Measurements from ENCODE around the gene HESX1.

Gene HESX1

DNA sequence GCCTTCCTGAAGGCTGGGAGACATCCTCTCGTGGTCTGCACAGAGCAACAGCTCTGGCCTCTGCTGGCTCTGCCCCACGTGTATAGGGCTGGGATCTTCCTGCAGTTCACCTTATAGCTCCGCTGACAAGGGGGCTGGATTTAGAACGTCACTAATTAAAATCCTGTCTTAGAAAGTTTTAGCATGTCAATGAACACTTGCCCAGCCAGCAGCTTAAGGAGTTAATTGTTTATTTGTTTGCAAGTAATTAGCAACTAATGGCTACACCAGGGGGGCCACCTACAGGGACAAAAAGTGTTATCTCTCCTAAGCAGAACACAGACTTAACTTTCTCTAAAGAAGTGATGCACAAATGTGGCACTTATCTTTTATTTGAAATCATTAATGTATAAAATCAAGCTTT lies at the start of gene HESX1:
Gene HESX1, minus strand, starts transcription at position 84 of the 403 bp plus-strand sequence. Its CDS starts 60 bp downstream, at position 24.
- Histone ChIP-seq H3K9ac (no peak within 1 kb of the TSS), H3K4me2 (no peak within 1 kb of the TSS)

GRCh38 chr3:57244946-57245345 lies 45.2 kb upstream of the HESX1 start:
- H3K36me3 ChIP-seq (ENCODE audit: insufficient read depth), result no peaks in the 10 kb centered on the region; the same call in 1 of the 2 replicates
- no peaks in the 10 kb centered on the region for H4K20me1 ChIP-seq (ENCODE audit: insufficient read depth)
- H3K27me3 ChIP-seq (ENCODE audit: insufficient read depth, low read depth), result no peaks in the 10 kb centered on the region
- H3K4me2 ChIP-seq, result no peak overlapping the region
- TF ChIP-seq CTCF (conservative IDR thresholded peaks at IDR 0.05; ENCODE audit: low read depth, low read length), result no peak
- no peak overlapping the region for H3K9ac ChIP-seq
- H2AFZ ChIP-seq (ENCODE audit: low read depth), result no peak overlapping the region
- H3K4me3 ChIP-seq (IDR thresholded peaks at IDR 0.05; ENCODE audit: insufficient read depth, low read depth, low read length), result no peak overlapping the region
- H3K79me2 ChIP-seq (ENCODE audit: insufficient read depth, low read depth), result no peaks in the 10 kb centered on the region
- no peaks in the 10 kb centered on the region for H3K4me1 ChIP-seq (ENCODE audit: low read depth, poor library complexity, severe bottlenecking)
- no peak overlapping the region for H3K27ac ChIP-seq

More for the DNA sequence above, at the start of gene HESX1:
- H3K36me3 ChIP-seq (ENCODE audit: insufficient read depth), result no peaks in the 10 kb centered on the region
- H3K4me1 ChIP-seq (ENCODE audit: low read depth, poor library complexity, severe bottlenecking), result no peaks in the 10 kb centered on the region
- no peak within 1 kb of the TSS for H3K27ac ChIP-seq
- H3K4me3 ChIP-seq (IDR thresholded peaks at IDR 0.05; ENCODE audit: insufficient read depth, low read depth, low read length), result no peak within 1 kb of the TSS
- H4K20me1 ChIP-seq (ENCODE audit: insufficient read depth), result no peaks in the 10 kb centered on the region
- no peaks in the 10 kb centered on the region for H3K79me2 ChIP-seq (ENCODE audit: insufficient read depth, low read depth)
- TF ChIP-seq CTCF (conservative IDR thresholded peaks at IDR 0.05; ENCODE audit: low read depth, low read length), result no peak
- no peaks in the 10 kb centered on the region for H3K27me3 ChIP-seq (ENCODE audit: insufficient read depth, low read depth)
- H2AFZ ChIP-seq (ENCODE audit: low read depth), result no peak within 1 kb of the TSS

DNA sequence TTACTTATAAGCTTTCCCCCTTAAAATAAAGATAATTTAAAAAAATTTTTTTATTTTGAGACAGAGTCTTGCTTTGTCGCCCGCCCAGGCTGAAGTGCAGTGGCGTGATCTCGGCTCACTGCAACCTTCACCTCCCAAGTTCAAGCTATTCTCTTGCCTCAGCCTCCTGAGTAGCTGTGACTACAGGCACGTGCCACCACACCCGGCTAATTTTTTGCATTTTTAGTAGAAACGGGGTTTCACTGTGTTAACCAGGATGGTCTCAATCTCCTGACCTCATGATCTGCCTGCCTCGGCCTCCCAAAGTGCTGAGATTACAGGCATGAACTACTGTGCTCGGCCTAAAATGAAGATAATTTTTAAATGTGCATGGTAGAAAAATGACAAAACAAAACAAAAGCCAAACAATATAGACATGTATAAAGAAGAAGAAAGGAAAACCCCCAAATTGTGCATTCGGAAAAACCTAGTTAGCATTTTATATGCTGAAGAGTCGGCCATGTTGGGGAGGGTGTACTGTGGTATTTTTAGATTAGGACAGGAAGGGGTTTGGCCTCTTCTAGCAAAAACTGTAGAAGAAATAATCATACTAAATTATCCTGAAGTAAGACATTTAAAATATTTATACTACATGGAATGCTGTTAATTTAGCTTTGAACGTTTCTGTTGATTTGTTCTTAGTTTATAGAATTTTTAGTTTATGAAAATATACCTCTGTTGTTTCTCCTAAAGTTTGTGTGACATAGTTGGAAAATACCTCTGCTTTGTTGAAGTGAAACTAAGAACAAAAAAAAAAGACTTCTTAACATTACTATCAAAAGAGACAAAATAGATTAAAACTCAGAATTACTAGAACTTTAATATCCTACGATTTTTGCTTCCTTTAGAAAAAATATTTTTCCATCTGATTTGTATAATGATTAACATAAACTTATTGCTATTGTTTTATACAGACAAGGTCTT lies 35.1 kb upstream of the HESX1 start:
- H3K4me1 ChIP-seq (ENCODE audit: low read depth, poor library complexity, severe bottlenecking), result peaks cover under 1% of the 10 kb centered on the region
- no peak for TF ChIP-seq CTCF (conservative IDR thresholded peaks at IDR 0.05; ENCODE audit: low read depth, low read length)
- H3K79me2 ChIP-seq (ENCODE audit: insufficient read depth, low read depth), result peaks cover 8% of the 10 kb centered on the region; the same call in 1 of the 2 replicates
- no peak overlapping the region for H3K4me3 ChIP-seq (IDR thresholded peaks at IDR 0.05; ENCODE audit: insufficient read depth, low read depth, low read length)
- H2AFZ ChIP-seq (ENCODE audit: low read depth), result no peak overlapping the region
- no peaks in the 10 kb centered on the region for H3K36me3 ChIP-seq (ENCODE audit: insufficient read depth)
- H4K20me1 ChIP-seq (ENCODE audit: insufficient read depth), result no peaks in the 10 kb centered on the region
- H3K9ac ChIP-seq, result no peak overlapping the region
- no peak overlapping the region for H3K4me2 ChIP-seq
- H3K27ac ChIP-seq, result no peak overlapping the region
- H3K27me3 ChIP-seq (ENCODE audit: insufficient read depth, low read depth), result no peaks in the 10 kb centered on the region

DNA sequence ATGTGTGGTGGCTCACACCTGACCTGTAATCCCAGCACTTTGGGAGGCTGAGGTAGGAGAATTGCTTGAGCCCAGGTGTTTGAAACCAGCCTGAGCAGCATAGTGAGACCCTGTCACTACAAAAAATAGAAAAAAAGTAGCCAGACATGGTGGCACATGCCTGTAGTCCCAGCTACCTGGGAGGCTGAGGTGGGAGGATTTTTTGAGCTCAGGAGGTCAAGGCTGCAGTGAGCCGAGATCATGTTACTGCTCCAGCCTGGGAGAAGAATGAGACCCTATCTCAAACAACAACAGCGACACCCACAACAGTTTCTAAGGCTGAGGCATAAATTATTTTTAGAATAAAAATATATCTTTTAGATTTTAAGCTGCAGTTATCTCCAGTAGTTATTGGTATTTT lies 34.0 kb upstream of the HESX1 start:
- Histone ChIP-seq H4K20me1 (ENCODE audit: insufficient read depth) (no peaks in the 10 kb centered on the region), H3K9ac (no peak overlapping the region), H3K27me3 (ENCODE audit: insufficient read depth, low read depth) (no peaks in the 10 kb centered on the region), H3K36me3 (ENCODE audit: insufficient read depth) (no peaks in the 10 kb centered on the region), H3K4me1 (ENCODE audit: low read depth, poor library complexity, severe bottlenecking) (peaks cover 10% of the 10 kb centered on the region), H3K27ac (no peak overlapping the region), H2AFZ (ENCODE audit: low read depth) (no peak overlapping the region), H3K4me2 (no peak overlapping the region), H3K79me2 (ENCODE audit: insufficient read depth, low read depth) (peaks cover 19% of the 10 kb centered on the region; the same call in 1 of the 2 replicates), H3K4me3 (IDR thresholded peaks at IDR 0.05; ENCODE audit: insufficient read depth, low read depth, low read length) (no peak overlapping the region)
- no peak for TF ChIP-seq CTCF (conservative IDR thresholded peaks at IDR 0.05; ENCODE audit: low read depth, low read length)

Measured in KMS-11 (cell line).